OCI-M1 (cell line): ENCODE results near the gene HNF4A.
"Not testable (repeated sequence)": the region's sequence is repeated elsewhere in the genome, so short reads cannot be mapped to it uniquely, and the experiment has no call there.

Source experiments
- DNase-seq: peaks from one replicate; lab custom pipeline; 2025; lab: John Stamatoyannopoulos, UW

Gene HNF4A

DNA sequence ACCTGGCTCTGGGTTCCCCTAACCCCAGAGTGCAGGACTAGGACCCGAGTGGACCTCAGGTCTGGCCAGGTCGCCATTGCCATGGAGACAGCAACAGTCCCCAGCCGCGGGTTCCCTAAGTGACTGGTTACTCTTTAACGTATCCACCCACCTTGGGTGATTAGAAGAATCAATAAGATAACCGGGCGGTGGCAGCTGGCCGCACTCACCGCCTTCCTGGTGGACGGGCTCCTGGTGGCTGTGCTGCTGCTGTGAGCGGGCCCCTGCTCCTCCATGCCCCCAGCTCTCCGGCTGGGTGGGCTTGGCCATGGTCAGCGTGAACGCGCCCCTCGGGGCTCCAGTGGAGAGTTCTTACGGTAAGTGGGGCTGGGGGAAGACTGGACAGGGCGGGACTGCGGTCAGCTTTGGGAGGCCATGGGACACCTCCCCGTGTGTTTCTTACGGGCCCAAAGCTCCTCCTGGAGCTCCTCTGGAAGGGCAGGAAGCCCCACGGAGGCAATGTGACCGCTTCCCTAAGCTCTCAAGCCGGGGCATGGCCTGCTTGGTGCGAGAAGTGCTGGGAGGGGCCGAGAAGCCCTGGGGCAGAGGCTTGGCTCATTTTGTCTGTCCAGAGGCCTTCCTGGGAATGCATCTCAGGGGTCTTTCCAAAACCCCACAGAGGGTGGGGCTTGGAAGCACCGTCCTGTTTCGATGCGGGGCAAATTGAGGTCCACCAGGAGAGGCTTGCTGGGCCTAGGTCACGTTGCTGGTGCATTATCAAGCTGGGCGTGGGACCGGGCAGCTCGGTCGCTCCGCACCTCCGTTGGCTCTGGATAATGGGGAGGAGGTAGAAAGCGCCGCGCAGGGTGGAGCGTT lies at the start of gene HNF4A:
Gene HNF4A (plus strand): TSS at position 202 of the 855 bp plus-strand sequence. CDS start 106 bp downstream, at position 308.
- DNase-seq: no peak

DNA sequence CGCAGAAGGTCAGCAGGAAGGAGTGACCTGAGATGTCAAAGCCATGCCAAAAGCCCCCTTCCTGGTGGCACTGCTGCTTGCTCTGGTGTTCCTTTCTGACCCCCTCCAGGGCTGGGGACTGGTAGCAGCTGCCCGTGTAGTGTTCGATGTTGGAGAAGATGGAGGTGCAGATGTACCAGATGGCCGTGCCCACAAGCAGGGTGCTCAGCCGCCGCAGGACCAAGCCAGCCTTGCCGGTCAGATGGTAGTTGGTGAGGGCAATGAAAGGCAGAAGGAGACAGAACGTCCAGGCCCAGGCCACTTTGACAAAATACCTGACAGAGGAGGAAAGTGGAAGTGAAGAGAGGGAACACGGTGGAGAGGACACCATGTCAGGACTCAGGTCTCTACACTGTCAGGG lies 48.6 kb upstream of the HNF4A start:
- DNase-seq: no peak

DNA sequence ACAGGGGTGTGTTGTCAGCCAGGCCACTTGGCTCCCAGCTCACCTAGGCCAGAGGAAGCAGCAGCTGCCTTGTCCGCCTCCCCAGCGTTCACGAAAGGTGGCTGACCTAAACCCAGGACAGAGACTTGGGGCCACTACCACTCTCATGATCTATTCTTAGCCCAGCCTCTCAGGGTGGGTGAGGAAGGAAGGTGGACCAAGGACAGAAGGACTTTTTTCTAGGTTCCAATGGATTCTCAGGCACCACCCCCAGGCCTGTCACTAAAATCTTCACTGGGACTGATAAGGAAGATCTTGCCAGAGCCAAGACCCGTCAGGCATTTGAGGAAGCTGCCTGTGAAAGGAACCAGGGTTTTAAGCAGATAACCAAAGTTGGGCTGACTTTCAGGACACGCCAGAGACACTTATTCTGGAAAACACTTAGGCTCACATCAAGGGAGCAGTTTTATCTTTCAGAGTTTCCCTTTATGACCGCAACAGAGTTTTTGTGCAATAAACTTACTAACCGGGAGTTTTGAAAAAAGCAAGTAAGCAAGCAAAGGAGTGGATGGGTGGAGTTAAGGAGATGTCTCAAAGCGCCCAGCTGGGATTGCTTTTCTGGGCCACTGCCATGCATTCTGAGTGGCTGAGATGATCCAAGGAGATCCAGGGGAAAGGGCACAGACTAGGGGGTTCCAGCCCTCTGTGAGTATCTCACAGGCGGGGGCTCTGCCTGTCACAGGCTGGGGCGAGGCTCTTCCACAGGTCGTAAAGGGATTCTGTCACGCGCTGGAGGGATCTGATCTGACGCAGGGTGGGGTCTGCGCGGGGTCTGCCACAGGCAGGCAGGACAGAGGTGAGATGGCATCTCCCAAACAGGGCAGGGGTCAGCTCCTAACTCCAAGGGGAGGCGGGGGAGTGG lies 45.5 kb upstream of the HNF4A start:
- peak; percentile 83 for DNase-seq

DNA sequence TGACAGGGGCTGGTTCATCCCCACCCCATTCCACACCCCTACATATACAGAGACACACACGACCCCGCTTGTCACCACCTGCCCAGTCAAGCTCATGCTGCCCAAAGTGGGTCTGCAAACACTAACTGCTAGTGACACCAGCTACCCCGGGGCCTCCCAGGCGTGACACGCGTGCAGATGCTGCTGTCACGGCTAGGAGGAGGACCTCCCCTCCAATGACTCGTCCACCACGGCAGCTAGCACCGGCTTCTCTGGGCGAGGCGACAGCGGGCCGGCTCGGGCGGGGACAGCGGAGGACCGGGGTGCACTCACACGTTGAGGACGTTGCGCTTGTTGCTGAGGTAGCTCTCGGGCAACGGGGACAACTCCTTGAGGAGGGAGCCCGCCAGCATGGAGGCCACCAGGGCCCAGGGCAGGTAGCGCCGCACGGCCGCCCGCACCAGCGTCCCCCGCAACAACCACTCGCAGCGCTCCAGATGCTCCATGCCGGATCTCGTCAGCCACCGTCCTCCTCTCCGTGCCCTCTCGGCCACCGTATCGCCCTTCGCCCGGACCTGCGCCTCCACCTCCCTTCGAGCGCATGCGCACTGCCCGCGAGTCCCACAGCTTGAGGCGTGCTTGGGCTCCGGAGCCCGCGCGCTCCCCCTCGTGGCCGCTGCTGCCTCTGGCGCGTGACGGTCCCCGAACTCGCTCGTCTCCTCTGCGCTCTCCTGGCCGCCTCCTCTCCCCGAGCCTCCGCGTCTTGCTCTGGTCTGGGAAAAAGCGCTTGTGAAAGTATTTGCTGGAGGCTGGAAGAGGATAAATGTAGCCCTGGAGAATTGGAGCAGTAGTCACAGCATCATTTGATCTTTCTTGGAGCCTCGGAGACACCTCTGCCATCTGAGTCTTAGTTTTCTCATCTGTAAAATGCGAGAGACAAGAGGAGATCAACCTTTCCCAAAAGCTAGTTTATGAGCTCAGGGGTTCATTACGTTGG lies 44.5 kb upstream of the HNF4A start, which contains the start of gene FITM2:
Gene FITM2 (minus strand): TSS at position 539 of the 976 bp plus-strand sequence. CDS start 54 bp downstream, at position 485.
- DNase-seq: peak; percentile 97

DNA sequence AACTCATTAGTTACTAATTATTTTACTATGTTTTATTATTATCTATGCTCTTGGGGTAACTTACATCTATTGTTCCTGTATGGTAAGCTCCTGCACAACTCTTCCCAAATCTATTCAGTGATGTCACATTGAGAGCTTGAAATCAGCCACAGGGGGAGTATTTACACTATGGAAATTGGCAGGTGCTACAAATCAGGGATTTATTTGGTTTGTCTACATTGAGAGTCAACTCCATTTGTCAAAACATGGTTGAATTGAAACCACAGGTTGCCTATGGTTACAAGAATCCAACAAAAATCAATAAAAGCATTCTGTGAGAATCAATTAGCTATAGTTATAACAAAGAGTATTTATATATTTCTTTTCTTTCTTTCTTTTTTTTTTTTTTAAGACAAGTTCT lies 40.6 kb upstream of the HNF4A start:
- DNase-seq: no peak

DNA sequence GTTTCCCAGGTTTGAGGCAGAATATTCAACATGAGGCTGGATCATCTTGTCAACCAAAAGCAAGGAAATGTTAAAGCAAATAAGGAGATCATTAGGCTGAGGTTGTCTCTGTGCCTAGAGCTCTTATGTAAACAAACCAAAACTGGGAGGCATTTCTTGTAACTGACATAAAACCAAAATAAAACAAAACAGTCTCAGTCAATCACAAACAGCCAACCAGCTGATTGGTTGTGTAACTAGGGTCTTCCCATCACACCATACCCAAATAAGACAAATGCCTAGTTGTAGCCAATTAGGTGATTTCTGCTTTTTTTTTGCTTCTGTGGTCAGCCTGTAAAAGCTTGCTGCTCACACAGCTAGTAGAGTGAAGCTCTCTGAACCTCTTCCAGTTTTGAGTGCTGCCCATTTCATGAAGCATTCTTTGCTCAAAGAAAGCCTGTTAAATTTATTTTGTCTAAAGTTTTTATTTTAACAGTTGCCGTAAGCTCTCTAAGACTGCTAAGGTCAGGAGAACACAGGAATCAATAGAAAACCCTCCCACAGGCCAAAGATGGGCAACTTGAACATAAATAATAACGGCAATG lies 35.6 kb upstream of the HNF4A start:
- no peak for DNase-seq

DNA sequence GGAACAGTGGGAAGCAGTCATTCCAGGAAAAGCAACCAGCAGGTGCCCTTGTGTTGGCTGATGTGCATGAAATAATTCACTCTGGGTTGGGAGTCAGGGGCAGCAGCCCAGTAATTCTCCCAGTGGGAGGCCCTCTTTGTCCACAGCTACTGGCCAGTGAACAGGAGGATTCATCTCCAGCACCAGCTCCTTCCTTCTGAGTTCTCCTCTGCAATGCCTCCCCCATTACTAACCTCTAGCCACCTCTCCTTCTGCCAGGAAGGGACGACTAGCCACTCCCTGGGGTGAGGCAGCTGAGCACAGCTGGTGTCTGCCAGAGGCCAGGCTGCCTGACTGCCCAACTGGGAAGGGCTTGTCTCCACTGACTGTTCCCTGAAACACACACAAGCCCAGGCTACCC lies 31.2 kb upstream of the HNF4A start:
- DNase-seq: no peak

DNA sequence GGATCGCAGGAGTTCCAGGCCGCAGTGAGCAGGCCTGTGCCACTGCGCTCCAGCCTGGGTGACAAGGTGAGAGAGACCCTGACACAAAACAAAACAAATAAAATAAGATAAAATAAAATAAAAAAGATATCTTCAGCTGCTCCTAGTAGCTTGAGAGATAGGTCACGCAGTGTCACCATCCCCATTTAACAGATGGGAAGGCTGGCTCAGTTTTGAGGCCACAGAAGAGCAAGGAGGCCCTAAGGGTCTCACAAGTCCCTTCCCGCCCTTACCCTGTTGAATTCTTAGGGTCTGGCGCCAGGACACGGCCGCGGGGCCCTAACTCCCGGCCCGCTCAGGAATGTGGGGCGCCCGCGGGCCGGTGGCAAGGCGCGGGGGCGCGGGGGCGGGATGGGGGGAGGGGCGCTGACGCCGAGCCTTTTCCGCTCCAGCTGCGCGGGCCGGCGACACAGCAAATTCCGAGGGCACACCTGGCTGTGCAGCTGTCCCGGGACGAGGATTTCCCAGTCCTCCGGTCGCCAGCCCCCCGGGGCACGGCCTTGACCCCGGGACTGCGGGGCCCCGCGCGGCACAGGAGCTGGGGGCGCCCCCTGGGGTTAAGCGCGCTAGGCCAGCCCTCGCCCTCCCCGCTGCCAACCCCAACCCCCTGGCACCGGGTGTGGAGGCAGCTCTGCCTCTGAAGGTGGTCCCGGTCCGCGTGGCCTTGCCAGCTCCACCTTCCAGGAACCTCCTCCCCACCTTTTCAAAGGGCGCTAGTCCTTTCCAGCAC lies 28.9 kb upstream of the HNF4A start:
- no peak for DNase-seq

DNA sequence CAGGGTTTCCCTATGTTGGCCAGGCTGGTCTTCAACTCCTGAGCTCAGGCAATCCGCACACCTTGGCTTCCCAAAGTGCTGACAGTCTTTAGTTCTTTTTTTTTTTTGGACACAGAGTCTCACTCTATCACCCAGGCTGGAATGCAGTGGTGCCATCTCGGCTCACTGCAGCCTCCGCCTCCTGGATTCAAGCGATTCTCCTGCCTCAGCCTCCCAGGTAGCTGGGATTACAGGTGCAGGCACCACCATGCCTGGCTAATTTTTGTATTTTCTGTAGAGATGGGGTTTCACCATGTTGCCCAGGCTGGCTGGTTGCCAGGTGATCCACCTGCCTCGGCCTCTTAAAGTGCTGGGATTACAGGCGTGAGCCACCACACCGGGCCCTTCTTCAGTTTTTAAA lies 27.8 kb upstream of the HNF4A start:
- not testable (repeated sequence) for DNase-seq

DNA sequence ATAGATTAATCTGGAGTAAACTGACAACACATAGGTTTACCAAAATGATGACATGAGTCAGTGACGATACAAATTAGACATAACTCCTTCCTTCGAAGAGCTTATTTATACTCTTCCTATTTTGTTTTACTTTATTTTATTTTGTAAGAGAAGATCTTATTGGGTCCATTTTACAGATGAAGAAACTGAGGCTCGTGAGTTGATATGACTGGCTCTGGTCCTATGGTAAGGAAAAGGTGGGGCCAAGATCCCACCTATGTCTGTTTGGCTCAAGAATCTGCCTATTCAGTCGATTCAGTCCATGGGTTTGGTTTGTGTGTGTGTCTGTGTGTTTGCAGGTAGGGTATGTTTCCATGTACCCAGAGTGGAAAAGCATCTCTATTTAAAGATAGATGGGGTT lies 27.1 kb upstream of the HNF4A start:
- DNase-seq: no peak

DNA sequence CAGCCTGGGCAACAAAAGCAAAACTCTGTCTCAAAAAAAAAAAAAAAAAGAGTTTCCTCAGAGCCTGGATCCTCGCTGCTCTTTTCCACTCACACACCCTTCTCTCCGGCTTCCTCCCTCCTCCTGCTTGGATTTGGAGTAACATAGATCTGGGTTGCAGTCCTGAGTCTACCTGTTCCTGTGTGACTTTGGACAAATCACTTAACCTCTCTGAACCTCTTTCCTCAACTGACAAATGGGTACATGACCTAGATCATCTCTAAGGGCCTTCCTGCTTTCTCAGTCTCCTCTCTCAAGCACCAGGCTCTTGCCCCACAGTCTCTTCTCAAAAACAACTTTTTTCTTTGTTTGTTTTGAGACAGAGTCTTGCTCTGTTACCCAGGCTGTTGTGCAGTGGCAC lies 24.3 kb upstream of the HNF4A start:
- DNase-seq: no peak

DNA sequence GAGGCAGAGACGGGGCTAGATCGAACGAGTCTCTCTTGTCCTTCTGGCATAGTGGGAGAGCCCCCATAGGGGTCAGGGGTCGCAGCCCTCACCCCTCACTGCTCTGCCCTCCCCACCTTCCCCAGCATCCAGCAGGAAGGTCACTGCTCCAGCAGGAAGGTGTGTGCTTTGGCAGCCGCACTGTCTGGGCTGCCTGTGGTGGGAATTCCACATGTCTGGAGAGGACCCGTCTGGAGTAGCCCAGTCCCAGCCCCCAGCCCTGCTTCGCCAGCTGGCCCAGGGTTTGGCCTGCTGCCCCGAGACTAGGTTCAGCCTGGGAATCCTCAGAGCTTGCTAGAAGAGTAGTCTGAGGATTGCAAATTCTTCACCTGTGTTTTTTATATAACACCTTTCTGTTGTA lies 21.2 kb upstream of the HNF4A start:
- no peak for DNase-seq

DNA sequence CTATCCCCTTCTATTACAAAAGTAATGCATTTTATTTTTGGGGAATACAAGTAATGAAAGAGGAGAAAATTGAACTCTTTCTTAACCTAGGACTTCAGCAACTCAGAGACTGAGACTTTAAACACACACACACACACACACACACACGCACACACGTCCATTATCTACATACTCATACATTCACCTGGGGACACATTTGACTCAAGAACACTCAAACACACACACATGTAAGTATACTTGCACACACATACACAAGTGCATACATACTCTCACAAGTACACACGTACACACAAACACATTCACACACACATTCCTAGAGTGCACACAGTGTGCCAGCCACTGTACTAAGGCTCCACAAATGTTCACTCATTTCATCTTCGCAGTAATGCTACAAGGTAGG lies 20.8 kb upstream of the HNF4A start:
- DNase-seq: no peak

DNA sequence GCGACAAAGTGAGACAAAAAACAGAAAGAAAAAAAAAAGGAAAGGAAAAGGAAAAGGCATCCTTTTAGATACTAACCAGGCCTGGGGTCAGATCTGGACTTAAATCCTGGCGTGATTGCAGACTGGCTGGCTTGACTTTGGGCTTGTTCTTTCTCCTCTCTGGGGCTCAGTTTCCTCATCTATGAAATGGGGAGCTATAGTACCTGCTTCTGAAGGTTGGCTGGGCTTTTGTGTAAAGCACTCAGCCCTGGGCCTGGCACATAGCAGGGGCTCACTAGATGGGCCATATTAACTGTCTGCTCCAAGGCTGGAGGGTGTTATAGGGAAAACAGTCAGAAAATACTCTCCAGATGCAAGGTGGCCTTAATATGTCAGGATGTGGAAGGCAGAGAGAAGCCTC lies 19.8 kb upstream of the HNF4A start:
- no peak for DNase-seq

DNA sequence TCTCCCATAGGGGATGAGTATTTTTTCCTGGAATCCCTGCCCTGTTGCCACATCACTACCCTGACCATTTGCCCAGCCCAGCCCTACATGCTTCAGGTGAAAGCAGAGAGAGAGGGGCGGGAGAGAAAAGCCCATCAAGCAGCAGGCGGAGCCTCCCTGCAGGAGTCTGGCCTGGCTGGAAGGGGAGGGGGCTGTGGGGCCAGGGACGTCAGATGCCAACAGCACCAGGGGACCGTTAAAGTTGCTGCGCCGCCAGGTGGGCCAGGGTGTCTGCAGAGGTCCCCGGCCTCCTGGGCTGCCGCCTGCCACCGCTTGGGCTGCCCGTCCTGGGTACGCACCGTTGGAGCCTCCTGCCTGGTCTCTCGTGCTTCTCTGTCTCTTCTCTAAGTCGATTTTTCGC lies 19.4 kb upstream of the HNF4A start:
- DNase-seq: no peak

DNA sequence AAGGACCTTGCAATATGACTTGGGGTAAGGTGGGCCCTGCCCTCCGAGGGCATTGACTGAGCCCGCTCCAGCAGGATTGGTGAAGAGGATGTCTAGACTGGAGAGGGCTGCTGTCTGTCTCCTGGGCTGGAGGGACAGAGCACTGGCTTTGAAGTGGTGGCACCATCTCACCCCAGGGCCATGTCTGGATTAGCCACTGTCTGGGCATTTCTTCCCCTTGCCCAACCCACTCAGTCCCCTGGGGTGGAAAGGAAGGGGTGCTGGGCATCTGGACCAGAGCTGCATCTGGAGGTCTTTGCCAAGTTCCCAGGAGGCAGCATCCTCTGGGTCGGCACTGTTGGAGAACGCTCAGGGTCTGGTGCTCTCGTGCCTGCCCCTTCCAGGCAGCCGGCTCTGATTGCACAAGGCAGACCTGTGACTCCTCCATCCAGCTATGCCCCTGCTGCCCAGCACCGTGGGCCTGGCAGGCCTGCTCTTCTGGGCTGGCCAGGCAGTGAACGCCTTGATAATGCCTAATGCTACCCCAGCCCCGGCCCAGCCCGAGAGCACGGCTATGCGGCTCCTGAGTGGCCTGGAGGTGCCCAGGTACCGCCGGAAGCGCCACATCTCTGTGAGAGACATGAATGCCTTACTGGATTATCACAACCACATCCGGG lies 18.6 kb upstream of the HNF4A start, which contains the start of gene R3HDML:
Gene R3HDML (plus strand): TSS at position 319 of the 656 bp plus-strand sequence. CDS start 115 bp downstream, at position 434.
- no peak for DNase-seq

DNA sequence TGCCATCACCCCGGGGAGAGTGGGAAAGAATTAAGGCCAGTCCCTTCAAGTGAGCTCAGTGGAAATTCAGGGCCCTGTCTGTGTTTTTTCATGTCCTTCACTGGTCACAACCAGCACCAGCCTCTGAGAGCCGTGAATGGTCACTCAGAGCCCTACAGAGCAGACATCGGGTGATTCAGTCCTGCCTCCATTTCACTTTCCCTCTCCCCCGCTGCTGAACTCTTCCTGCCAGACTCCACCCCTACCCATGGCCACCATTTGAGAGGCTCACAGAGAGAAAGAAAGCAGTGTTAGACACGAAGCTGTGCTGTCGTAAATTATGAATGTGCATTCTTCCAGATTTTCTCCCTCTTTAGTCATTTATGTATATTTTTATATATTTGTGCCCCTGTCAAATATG lies 13.3 kb upstream of the HNF4A start:
- no peak for DNase-seq

DNA sequence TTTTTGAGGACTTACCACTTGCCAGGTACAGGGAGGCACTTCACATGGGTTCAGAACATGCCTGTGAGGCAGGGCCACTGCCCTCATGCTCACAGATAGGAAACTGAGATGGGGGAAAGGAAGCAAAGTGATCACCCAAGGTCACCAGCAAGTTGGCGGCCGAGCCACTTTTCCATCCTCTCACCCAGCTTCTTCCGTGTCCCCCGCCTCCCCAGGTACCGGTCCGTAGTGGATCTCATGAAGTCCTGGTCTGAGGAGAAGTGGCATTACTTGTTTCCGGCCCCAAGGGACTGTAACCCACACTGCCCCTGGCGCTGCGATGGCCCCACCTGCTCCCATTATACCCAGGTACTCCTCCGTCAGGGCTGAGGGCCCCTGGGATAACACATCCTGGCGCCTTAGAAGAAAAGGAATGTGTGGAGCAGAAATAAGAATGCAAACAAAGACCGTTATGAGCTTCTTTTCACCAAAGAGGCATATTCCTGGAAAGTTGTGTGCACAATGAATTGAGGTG lies 12.3 kb upstream of the HNF4A start:
- DNase-seq: no peak

DNA sequence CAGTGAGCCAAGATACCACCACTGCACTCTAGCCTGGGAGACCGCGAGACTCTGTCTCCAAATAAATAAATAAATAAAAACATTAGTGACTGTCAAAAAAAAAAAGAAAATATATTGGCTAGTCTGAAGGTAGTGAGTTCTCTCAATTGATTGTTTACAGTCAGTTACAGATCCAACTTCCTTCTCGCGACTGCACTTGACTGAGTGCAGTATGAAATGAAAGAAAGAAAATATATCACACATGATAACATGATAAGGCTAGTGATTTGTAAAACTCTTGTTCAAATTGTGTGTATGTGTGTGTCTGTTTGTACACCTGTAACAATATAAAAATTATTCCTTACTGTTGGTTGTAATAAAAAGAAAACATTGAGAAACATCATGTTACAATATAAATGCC lies 10.8 kb upstream of the HNF4A start:
- DNase-seq: no peak

DNA sequence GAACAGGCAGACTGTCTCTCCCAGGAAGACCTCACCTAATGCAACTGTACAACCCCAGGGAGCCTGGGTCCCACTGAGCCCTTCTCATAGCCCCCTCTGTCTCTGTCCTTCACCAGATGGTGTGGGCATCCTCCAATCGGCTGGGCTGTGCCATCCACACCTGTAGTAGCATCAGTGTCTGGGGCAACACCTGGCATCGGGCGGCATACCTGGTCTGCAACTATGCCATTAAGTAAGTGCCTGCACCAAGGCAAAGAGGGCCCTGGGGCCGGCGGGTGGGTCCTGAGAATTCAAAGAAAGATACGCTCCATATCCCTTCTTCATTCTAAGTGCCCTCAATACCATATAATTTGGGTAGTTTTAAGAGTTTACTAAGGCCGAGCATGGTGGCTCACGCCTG lies 10.4 kb upstream of the HNF4A start:
- DNase-seq: no peak
